Ovary (tissue), 9 donors: ENCODE results near the gene RSRC1. TPM values are rescaled to one million over a fixed set of nuclear protein-coding genes. Genes with fewer than 3 reads are reported as not detected.

Experiments
- DNase-seq, 5 donors: peaks; one replicate each; pipeline ENCODE4 v3.0.0-alpha.2; 2019 to 2020
- H3K27ac ChIP-seq, 2 donors: fragments of 200-600 bp; one replicate each; pipeline versions ENCODE4 v1.5.1 to v1.8.0; 2019 to 2022
- H3K27me3 ChIP-seq: fragments of 200-600 bp; one replicate; pipeline ENCODE4 v1.8.0; 2022
- H3K36me3 ChIP-seq: fragments of 200-600 bp; sonication (generic); one replicate; pipeline ENCODE4 v1.5.1; 2019
- H3K4me1 ChIP-seq: one replicate; pipeline ENCODE4 v1.8.1; 2013; ENCODE audit warnings: mild to moderate bottlenecking, moderate library complexity; ENCODE audit not compliant: insufficient read depth
- H3K4me3 ChIP-seq: fragments of 200-600 bp; sonication (generic); one replicate; pipeline ENCODE4 v1.5.1; 2017
- H3K9me3 ChIP-seq, 2 donors: fragments of 200-600 bp in 1 of 2; sonication (generic) in 1 of 2; one replicate each; pipeline versions ENCODE4 v1.5.1 to v1.8.1; 2013 to 2019; ENCODE audit warnings: mild to moderate bottlenecking in 1 of 2, moderate library complexity in 1 of 2
- EP300 ChIP-seq: sonication (generic); formaldehyde crosslinking; IDR thresholded peaks from one replicate; pipeline ENCODE4 v1.6.1; 2017; ENCODE audit warnings: antibody characterized with exemption
- POLR2A ChIP-seq: fragments of 450-650 bp; IDR thresholded peaks from one replicate; pipeline ENCODE4 v1.6.1; 2017; ENCODE audit warnings: antibody characterized with exemption, mild to moderate bottlenecking, moderate library complexity
- WGBS, 3 donors: extraction: QIAGEN DNeasy Blood & Tissue Kit in 1 of 3; methylation state at CpG; one replicate each; pipeline versions ENCODE4 v1.1.5 to v1.1.7; 2013 to 2017; 5-methylcytosine and 5-hydroxymethylcytosine counted together
- intact Hi-C, 4 donors: fragments of 100-400 bp; cut with DNase I; formaldehyde crosslinking; loops; one replicate each; pipeline versions ENCODE4 v1.11.0 to v1.15.1; 2022 to 2023
- polyA plus RNA-seq, 2 donors: library from polyadenylated mRNA; stranded (reverse); fragments of 200-250 nt in 1 of 2; fragments of 350-450 nt in 1 of 2; fragmentation: Illumina TruSeq in 1 of 2; extraction: RNeasy Lipid Tissue Mini Kit (QIAGEN cat#74804) in 1 of 2; gene quantifications; one replicate each; pipeline ENCODE4 v1.2.3, GENCODE V29; 2013 to 2014
- total RNA-seq, 7 donors: library from RNA; depleted of rRNA in 2 of 7; stranded (reverse); fragments of >200 nt in 2 of 7; fragmentation: NEBNext Ultra II Directional in 3 of 7; extraction: Animal tissue kit (Norgen Biotek cat#: 25700) in 3 of 7; gene quantifications; one replicate each; pipeline versions ENCODE4 v1.1.0 to v1.2.4, GENCODE V29; 2016 to 2023
- TF ChIP-seq, protein P1 (sequence below), 3 donors: fragments of 450-650 bp in 2 of 3; fragments of 200-600 bp in 1 of 3; IDR thresholded peaks; one replicate each; pipeline versions ENCODE4 v1.5.1 to v1.8.0; 2016 to 2022; ENCODE audit warnings: antibody characterized with exemption in 3 of 3, mild to moderate bottlenecking in 1 of 3
- donor health status: DM: no; HTN: no; CAD: no; lungs with moderate emphysema.
- donor health status: DM: no; HTN: no; CAD: no.
- donor health status: Bipolar disorder and iron deficiency.
- donor health status: DM: yes; HTN: yes; CAD: no.
- donor health status: DM: no; HTN: no; CAD: no.
- donor health status: DM: yes; HTN: yes; CAD: no.

RSRC1 gene
- total and polyA plus RNA-seq, 9 donors = 13.4 to 45.1 (median 31.8) TPM

DNA sequence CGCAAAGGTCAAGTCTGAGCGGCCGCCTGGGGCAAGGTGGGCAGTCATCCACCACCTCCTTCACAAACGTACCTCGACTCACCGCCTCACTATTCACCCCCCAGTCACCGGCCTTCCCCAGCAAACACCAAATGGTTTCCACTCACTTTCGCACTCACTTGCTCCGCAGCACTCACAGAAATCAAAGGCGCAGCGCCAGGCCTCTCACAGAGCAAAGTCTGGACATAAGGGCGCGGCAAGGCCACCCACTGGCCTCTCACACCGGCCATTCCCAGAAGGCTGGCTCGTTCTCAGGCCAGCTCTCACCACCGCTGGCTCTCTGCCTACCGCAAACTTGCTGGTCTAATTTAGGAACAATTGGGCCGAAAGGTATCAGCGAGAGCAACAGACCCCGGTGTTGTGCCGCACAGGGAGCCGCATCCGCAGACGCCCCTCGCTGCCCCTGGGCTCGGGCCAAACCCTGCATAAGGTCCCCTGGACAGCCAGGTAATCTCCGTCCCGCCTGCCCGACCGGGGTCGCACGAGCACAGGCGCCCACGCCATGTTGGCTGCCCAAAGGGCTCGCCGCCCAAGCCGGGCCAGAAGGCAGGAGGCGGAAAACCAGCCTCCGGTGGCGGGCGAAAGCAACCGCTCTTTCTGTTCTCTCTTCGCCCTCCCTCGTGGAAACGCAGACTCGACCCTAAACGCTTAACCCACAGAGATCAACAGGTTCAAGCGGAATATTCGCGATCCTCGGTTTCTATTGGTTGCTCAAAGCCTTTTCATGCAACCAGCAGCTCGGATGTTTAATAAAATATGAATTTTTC, 6.6 kb upstream of the RSRC1 start:
- intact Hi-C loops = no loop called here
- TF ChIP-seq, protein P1, sequence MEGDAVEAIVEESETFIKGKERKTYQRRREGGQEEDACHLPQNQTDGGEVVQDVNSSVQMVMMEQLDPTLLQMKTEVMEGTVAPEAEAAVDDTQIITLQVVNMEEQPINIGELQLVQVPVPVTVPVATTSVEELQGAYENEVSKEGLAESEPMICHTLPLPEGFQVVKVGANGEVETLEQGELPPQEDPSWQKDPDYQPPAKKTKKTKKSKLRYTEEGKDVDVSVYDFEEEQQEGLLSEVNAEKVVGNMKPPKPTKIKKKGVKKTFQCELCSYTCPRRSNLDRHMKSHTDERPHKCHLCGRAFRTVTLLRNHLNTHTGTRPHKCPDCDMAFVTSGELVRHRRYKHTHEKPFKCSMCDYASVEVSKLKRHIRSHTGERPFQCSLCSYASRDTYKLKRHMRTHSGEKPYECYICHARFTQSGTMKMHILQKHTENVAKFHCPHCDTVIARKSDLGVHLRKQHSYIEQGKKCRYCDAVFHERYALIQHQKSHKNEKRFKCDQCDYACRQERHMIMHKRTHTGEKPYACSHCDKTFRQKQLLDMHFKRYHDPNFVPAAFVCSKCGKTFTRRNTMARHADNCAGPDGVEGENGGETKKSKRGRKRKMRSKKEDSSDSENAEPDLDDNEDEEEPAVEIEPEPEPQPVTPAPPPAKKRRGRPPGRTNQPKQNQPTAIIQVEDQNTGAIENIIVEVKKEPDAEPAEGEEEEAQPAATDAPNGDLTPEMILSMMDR (IDR thresholded peaks at IDR 0.05) = no peak
- TF ChIP-seq EP300 = no peak
- TF ChIP-seq POLR2A = no peak
- no peak overlapping the region for H3K4me3 ChIP-seq
- DNase-seq = peak in 2 of 5 donors; percentile 16 to 23
- H3K9me3 ChIP-seq = no peaks in the 10 kb centered on the region
- 7% methylated on average over 48 to 52 of the region's 52 CpGs for WGBS, 3 donors
- H3K36me3 ChIP-seq = no peaks in the 10 kb centered on the region
- peaks cover 13% of the 10 kb centered on the region for H3K27me3 ChIP-seq
- H3K4me1 ChIP-seq = peaks cover 6% of the 10 kb centered on the region
- H3K27ac ChIP-seq = no peak overlapping the region

DNA sequence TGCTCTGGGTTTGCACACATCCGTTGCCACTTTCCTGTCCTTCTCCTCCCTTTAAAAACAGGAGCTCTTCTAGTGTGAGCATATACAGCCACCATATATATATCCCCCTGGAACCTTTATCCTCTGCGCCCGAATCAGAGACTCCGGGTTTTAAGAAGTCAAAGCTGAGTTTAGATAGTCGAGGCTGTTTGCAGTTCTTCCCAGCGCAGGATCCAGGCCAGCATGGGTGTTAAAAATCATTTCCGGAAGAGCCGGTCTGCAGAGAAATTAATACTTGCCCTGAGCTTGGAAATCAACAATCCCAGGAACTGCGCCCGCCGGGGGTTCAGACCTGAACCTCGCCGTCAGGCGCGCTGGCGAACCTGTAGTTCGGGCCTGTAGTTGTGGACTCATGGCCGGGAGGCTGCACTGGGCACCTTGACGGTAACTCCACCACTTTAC, 6.0 kb upstream of the RSRC1 start:
- no peaks in the 10 kb centered on the region for H3K9me3 ChIP-seq
- intact Hi-C loops = no loop called here
- no peak overlapping the region for H3K4me3 ChIP-seq
- H3K27me3 ChIP-seq = peaks cover 9% of the 10 kb centered on the region
- no peak overlapping the region for H3K27ac ChIP-seq
- DNase-seq = no peak
- TF ChIP-seq EP300 = no peak
- TF ChIP-seq, protein P1 (IDR thresholded peaks at IDR 0.05) = no peak
- no peak for TF ChIP-seq POLR2A
- H3K4me1 ChIP-seq = peaks cover 6% of the 10 kb centered on the region
- H3K36me3 ChIP-seq = no peaks in the 10 kb centered on the region
- 25 to 28% (median 25%) methylated on average over 19 of the region's 19 CpGs for WGBS, 3 donors

DNA sequence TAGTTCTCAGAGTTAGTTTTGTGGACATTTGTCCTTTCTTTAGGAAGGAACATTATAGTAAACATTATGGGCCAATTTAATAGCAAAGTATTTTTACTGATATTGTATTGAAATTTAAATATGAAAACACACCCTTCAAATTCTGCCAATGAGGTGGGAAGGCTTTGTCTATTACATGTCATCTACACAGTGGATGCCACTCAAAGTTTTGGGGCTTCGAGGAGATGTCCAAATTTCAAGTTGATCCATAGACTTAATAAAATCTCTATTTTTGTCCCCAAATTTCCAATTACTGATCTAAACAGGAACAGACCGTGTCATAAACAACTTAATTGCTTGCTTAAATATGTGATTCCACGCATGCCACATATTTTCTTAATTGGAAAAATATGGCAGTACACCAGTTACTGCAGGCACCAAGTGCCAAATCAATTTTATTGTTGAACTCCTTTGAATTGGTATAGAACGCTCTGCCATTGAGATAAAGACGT, 5.4 kb upstream of the RSRC1 start:
- Histone ChIP-seq H3K4me3 (no peak overlapping the region), H3K9me3 (no peaks in the 10 kb centered on the region), H3K27me3 (peaks cover 9% of the 10 kb centered on the region), H3K27ac (no peak overlapping the region), H3K36me3 (no peaks in the 10 kb centered on the region), H3K4me1 (peaks cover 6% of the 10 kb centered on the region)
- 33 to 37% (median 35%) methylated on average over 5 of the region's 5 CpGs for WGBS, 3 donors
- DNase-seq = no peak
- no peak for TF ChIP-seq EP300
- TF ChIP-seq, protein P1 (IDR thresholded peaks at IDR 0.05) = no peak
- TF ChIP-seq POLR2A = no peak
- intact Hi-C loops = no loop called here

DNA sequence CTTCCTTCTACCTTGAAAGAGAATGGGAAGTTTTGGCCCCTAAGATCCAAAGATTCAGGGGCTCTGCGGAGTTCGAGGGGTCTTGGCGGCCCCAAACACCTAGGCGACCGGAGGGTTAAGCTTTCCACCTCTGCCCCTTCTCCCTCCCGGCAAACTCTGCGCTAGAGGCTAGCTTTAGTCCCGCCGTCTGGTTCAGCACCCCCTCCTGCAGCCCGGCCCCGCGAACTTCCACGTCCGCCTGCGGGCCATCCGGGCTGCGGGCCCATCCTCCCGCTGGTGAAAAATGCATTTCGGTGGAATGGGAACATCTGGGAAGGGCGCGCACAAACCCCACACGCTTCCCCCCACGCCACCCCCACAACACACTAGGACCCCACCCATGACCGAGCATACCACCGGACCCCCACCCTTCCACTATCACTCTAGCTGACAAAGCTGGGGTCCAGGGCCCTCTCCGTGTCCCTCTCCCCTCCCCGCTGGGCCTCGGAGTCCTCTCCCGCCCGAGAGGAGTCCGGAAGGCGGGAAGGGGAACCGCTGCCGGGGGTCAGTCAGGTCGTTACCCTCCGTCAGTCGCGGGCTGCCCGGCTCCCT, 4.7 kb upstream of the RSRC1 start:
- intact Hi-C loops = no loop called here
- WGBS, 3 donors = 3% methylated on average over 23 to 39 of the region's 39 CpGs
- no peak for TF ChIP-seq EP300
- TF ChIP-seq POLR2A = no peak
- TF ChIP-seq, protein P1 (IDR thresholded peaks at IDR 0.05) = no peak
- Histone ChIP-seq H3K4me1 (peaks cover 6% of the 10 kb centered on the region), H3K4me3 (peak overlapping the region; percentile 35), H3K36me3 (no peaks in the 10 kb centered on the region), H3K9me3 (no peaks in the 10 kb centered on the region), H3K27me3 (peaks cover 9% of the 10 kb centered on the region), H3K27ac (no peak overlapping the region)
- no peak for DNase-seq
